ENCODE measurements around the gene SMTNL2.
"Not testable (repeated sequence)": the region's sequence is repeated elsewhere in the genome, so short reads cannot be mapped to it uniquely, and the experiment has no call there.

SMTNL2 gene

GRCh38 chr17:4625181-4625617 is 40.9 kb downstream of the SMTNL2 start:
- no peak for TF ChIP-seq ZNF274 (IDR thresholded peaks at IDR 0.05; ENCODE audit: low read depth, low read length)
- no peak overlapping the region for H3K4me3 ChIP-seq (ENCODE audit: low read length)

- TF ChIP-seq ZNF274 (IDR thresholded peaks at IDR 0.05; ENCODE audit: low read depth, low read length): no peak
- no peak overlapping the region for H3K4me3 ChIP-seq (ENCODE audit: low read length)
These were observed 42.5 kb downstream of the SMTNL2 start for GRCh38 chr17:4626734-4627256.

GRCh38 chr17:4631431-4631830 is 47.1 kb downstream of the SMTNL2 start:
- TF ChIP-seq ZNF274 (IDR thresholded peaks at IDR 0.05; ENCODE audit: low read depth, low read length): no peak
- H3K4me3 ChIP-seq (ENCODE audit: low read length): no peak overlapping the region

- TF ChIP-seq ZNF274 (IDR thresholded peaks at IDR 0.05; ENCODE audit: low read depth, low read length): no peak
- H3K4me3 ChIP-seq (ENCODE audit: low read length): no peak overlapping the region
These were observed 47.7 kb downstream of the SMTNL2 start for GRCh38 chr17:4631836-4632580.

GRCh38 chr17:4632581-4632920 is 48.2 kb downstream of the SMTNL2 start:
- TF ChIP-seq ZNF274 (IDR thresholded peaks at IDR 0.05; ENCODE audit: low read depth, low read length): no peak
- H3K4me3 ChIP-seq (ENCODE audit: low read length): no peak overlapping the region

GRCh38 chr17:4633643-4634042 is 49.3 kb downstream of the SMTNL2 start:
- H3K4me3 ChIP-seq (ENCODE audit: low read length): no peak overlapping the region
- TF ChIP-seq ZNF274 (IDR thresholded peaks at IDR 0.05; ENCODE audit: low read depth, low read length): no peak

GRCh38 chr17:4634976-4635375 is 50.6 kb downstream of the SMTNL2 start:
- no peak for TF ChIP-seq ZNF274 (IDR thresholded peaks at IDR 0.05; ENCODE audit: low read depth, low read length)
- no peak overlapping the region for H3K4me3 ChIP-seq (ENCODE audit: low read length)

GRCh38 chr17:4635823-4636375 is 51.6 kb downstream of the SMTNL2 start:
- TF ChIP-seq ZNF274 (IDR thresholded peaks at IDR 0.05; ENCODE audit: low read depth, low read length): no peak
- H3K4me3 ChIP-seq (ENCODE audit: low read length): no peak overlapping the region

- no peak for TF ChIP-seq ZNF274 (IDR thresholded peaks at IDR 0.05; ENCODE audit: low read depth, low read length)
- H3K4me3 ChIP-seq (ENCODE audit: low read length): no peak overlapping the region
These were observed 52.3 kb downstream of the SMTNL2 start for GRCh38 chr17:4636474-4637100.

GRCh38 chr17:4638766-4639165 is 54.4 kb downstream of the SMTNL2 start:
- H3K4me3 ChIP-seq (ENCODE audit: low read length): not testable (repeated sequence)

- H3K4me3 ChIP-seq (ENCODE audit: low read length): not testable (repeated sequence)
These were observed 55.2 kb downstream of the SMTNL2 start for GRCh38 chr17:4639301-4640059.

- H3K4me3 ChIP-seq (ENCODE audit: low read length): not testable (repeated sequence)
These were observed 56.4 kb downstream of the SMTNL2 start for GRCh38 chr17:4640569-4641188.

GRCh38 chr17:4641297-4642195 is 57.2 kb downstream of the SMTNL2 start, which contains the start of gene ALOX15:
Gene ALOX15, minus strand, starts transcription at chr17:4641678. Its CDS starts 27 bp downstream, at chr17:4641651.
- H3K4me3 ChIP-seq (ENCODE audit: low read length): no peak within 1 kb of the TSS
- TF ChIP-seq ZNF274 (IDR thresholded peaks at IDR 0.05; ENCODE audit: low read depth, low read length): no peak

All from GM08714 (cell line).